B cell (primary cell): ENCODE results near the gene EIF2S1.

Experiments used
- EZH2 ChIP-seq: IDR thresholded peaks from 2 replicates; pipeline ENCODE4 v1.6.1; 2012; ENCODE audit warnings: borderline replicate concordance, low read depth, mild to moderate bottlenecking, moderate library complexity, low read length; ENCODE audit not compliant: insufficient read depth, poor library complexity, severe bottlenecking
- TF ChIP-seq, protein P1 (sequence below): fragments of 200-600 bp; IDR thresholded peaks from one replicate; pipeline ENCODE4 v1.8.0; 2022; ENCODE audit warnings: antibody characterized with exemption, mild to moderate bottlenecking

DNA sequence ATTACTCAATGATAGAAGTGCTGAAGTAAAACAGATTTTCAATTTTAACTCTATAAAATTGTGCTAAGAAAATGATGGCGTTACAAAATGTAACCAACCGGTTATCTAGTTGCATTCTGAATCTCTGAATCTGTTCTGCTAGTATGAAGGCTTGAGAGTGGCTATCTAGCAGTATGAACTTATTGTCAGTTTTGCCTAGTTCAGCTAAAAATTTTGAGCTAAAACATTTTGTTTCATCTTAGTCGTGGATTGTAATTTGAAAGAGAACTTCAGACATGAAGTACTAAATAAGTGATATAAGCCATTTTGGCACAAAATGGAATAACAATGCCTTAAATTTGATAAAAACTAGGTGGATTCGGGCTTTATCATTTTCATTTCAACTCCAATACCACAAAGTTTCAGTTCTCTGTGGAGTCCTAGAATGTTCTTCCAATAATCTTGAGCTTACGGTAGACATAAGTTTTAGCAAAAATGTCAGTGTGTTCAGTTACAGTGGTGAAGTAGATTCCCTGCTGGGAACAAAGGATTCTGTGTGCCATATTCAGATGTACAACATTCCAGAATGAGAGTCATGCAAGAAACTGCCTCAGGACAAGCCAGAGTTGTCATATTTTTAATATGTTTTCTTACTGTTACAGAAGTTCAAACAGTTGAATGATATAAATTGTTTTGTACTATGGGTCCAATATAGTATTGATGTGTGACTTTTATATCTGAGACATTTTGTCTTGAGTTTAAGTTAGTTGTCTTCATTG is 28.6 kb upstream of the EIF2S1 start:
- no peak for TF ChIP-seq EZH2
- TF ChIP-seq, protein P1, sequence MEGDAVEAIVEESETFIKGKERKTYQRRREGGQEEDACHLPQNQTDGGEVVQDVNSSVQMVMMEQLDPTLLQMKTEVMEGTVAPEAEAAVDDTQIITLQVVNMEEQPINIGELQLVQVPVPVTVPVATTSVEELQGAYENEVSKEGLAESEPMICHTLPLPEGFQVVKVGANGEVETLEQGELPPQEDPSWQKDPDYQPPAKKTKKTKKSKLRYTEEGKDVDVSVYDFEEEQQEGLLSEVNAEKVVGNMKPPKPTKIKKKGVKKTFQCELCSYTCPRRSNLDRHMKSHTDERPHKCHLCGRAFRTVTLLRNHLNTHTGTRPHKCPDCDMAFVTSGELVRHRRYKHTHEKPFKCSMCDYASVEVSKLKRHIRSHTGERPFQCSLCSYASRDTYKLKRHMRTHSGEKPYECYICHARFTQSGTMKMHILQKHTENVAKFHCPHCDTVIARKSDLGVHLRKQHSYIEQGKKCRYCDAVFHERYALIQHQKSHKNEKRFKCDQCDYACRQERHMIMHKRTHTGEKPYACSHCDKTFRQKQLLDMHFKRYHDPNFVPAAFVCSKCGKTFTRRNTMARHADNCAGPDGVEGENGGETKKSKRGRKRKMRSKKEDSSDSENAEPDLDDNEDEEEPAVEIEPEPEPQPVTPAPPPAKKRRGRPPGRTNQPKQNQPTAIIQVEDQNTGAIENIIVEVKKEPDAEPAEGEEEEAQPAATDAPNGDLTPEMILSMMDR = no peak
